GM18951 (cell line): Measurements from ENCODE around the gene RAP1B.
"Not testable (repeated sequence)": the region's sequence is repeated elsewhere in the genome, so short reads cannot be mapped to it uniquely, and the experiment has no call there.

ENCODE experiments used
- POLR2A ChIP-seq: IDR thresholded peaks from 4 replicates; pipeline ENCODE4 v1.6.1; 2011; ENCODE audit warnings: mild to moderate bottlenecking; ENCODE audit not compliant: insufficient read length, insufficient read depth; ENCODE audit errors: extremely low read depth
- in situ Hi-C: fragments of 300-500 bp; cut with MboI; formaldehyde crosslinking; loops from one replicate; pipeline ENCODE4 v1.12.0; 2022; ENCODE audit warnings: low sequenced_read_pairs, mixed read lengths, inconsistent platforms; ENCODE audit not compliant: unreplicated experiment

Gene RAP1B

GRCh38 chr12:68632486-68632885, 21.8 kb downstream of the RAP1B start:
- TF ChIP-seq POLR2A = no peak
- in situ Hi-C loops = no loop called here

GRCh38 chr12:68633614-68634558, 23.2 kb downstream of the RAP1B start:
- in situ Hi-C loops = no loop called here
- TF ChIP-seq POLR2A = no peak

DNA sequence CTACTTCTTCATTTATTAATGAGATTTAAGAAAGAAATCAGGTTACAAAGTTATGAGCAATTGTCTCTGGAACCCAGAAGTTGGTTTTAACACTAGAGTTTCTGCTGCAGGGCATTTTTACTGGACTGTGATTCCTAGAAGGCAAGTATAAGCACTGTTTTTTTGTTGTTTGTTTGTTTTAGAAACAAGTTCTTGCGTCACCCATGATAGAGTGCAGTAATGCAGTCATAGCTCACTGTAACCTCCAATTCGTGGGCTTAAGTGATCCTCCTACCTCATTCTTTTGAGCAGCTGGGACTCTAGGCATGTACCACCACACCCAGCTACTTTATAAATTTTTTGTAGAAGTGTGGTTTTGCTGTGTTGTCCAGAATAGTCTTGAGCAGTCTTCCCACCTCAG, 25.6 kb downstream of the RAP1B start:
- in situ Hi-C loops = no loop called here
- TF ChIP-seq POLR2A = no peak

GRCh38 chr12:68637439-68637838, 26.7 kb downstream of the RAP1B start:
- in situ Hi-C loops = not testable (repeated sequence)

GRCh38 chr12:68638171-68638570, 27.5 kb downstream of the RAP1B start:
- in situ Hi-C loops = no loop called here
- TF ChIP-seq POLR2A = no peak

- in situ Hi-C loops = no loop called here
- no peak for TF ChIP-seq POLR2A
Observed at GRCh38 chr12:68638721-68639395, 28.2 kb downstream of the RAP1B start.

DNA sequence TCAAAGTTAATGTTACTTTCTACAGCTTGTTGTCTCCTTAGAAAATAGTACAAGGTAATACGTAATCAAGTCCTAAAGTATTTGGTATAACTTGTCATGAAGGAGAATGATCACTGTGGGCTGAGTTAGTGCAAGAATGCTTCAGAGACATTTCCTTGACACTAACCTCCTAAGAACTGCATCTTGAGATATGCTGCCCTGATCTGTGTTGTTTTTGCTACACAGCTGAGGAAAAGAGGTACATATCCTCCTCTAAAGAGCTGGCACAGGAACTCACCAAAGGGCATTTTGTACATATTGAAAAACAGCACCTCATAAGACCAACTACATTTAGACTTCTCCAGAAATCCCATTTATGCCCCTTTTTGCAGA, 28.7 kb downstream of the RAP1B start:
- no peak for TF ChIP-seq POLR2A
- in situ Hi-C loops = no loop called here

DNA sequence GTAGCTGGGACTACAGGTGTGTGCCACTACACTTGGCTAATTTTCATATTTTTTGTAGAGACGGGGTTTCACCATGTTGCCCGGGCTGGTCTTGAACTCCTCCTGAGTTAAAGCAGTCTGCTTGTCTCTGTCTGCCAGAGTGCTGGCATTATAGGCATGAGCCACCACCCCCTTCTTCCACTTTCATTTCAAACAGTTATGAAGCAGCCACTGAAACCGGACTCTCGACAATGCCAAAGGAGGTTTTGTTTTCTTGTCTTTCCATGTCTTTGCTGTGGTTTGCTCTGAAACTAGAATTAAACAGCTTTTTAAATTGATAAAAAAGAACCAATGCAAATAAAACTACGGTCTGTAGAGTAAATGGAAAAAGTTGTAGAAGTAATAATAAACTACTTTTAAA, 30.4 kb downstream of the RAP1B start:
- in situ Hi-C loops = no loop called here
- no peak for TF ChIP-seq POLR2A

- no peak for TF ChIP-seq POLR2A
- in situ Hi-C loops = no loop called here
Observed at GRCh38 chr12:68646484-68646883, 35.8 kb downstream of the RAP1B start.

DNA sequence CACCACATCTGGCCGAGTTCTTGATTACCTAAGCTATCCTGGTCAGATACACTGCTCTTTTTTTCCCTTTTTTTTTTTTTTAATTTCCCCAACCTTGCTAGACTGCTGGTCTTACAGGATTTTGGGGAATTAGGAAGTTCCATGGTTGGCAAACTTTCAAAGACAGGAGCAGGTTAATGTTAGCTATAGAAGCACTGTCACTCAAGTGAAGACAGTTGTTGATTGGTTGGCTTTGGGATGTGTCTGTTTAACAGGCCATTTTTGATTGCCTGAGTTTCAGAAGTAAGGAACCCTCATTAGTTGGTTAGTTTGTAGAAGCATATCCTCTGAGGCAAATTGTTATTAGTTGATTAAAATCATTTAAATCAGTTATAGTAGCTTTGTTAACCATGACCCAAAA, 36.8 kb downstream of the RAP1B start:
- no peak for TF ChIP-seq POLR2A
- in situ Hi-C loops = no loop called here

DNA sequence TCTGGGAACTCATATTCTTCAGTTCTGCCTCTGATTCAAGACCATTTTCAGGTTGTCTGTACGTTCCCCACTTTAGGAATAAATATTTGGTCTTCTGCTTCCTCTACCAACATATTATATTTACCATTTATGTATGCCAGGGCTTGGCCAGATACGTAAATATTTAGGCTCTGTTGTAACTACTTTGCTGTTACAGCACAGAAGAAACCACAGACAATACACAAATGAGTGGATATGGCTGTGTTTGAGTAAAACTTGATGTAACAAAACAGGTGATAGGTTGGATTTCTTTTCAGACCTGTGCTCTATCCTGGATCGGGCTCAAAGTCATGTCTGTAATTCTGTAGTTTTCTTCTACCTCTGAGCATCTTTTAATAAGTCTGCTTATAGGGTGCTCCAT, 37.5 kb downstream of the RAP1B start:
- in situ Hi-C loops = no loop called here
- TF ChIP-seq POLR2A = no peak

DNA sequence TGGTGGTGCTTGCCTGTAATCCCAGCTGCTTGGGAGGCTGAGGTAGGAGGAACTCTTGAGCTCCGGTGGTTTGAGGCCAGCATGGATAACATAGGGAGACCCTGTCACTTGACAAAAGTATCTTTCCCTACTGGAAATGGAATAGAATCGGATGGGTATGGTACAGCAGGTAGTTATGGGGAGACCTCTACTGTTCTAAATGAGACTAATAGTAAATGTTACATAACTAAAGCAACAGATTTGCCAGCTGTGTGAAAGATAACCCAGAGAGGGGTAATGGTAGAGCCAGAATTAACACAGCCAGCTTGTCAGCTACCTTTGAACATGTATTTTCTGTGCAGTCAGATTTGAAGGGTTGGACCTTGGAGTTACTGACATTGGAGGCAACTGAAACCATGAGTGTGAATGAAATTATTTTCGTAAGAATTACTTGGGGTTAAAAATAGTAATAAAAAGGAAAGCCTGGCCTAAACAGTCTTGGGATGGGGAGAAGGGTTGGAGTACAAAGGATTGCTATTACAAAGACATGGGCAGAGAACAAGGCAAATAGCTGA, 54.4 kb downstream of the RAP1B start:
- in situ Hi-C loops = no loop called here
- no peak for TF ChIP-seq POLR2A

- in situ Hi-C loops = no loop called here
- TF ChIP-seq POLR2A = no peak
Observed at GRCh38 chr12:68667291-68667690, 56.6 kb downstream of the RAP1B start.

- in situ Hi-C loops = no loop called here
- TF ChIP-seq POLR2A = no peak
Observed at GRCh38 chr12:68667896-68668295, 57.2 kb downstream of the RAP1B start.

GRCh38 chr12:68671179-68671578, 60.5 kb downstream of the RAP1B start:
- in situ Hi-C loops = no loop called here

More at GRCh38 chr12:68671179-68671578, 60.5 kb downstream of the RAP1B start:
- no peak for TF ChIP-seq POLR2A
